Measurements from ENCODE around the gene SYT11. TPM values are rescaled to one million over a fixed set of nuclear protein-coding genes. Genes with fewer than 3 reads are reported as not detected.

The SYT11 gene
- total RNA-seq (ENCODE audit: unreplicated experiment): 419 TPM
- long read RNA-seq, full-length matches to known transcripts: 16 of 50 reads
- long read RNA-seq, partial matches to known transcripts: 8 of 50 reads
- long read RNA-seq, other reads (novel, unspliced or antisense): 26 of 50 reads

- H3K27ac Mint-ChIP-seq (ENCODE audit: unreplicated experiment): peak within 1 kb of the TSS; percentile 100
- peaks cover 16% of the 10 kb centered on the region for H3K9me3 Mint-ChIP-seq (ENCODE audit: unreplicated experiment)
- DNase-seq: peak; percentile 94
- peaks cover 15% of the 10 kb centered on the region for H3K4me1 Mint-ChIP-seq (ENCODE audit: low read depth, unreplicated experiment)
- H3K36me3 Mint-ChIP-seq (ENCODE audit: unreplicated experiment): peaks cover 4% of the 10 kb centered on the region
- H3K4me3 Mint-ChIP-seq (ENCODE audit: unreplicated experiment): peak within 1 kb of the TSS; percentile 91
- no peak for TF ChIP-seq CTCF (IDR thresholded peaks at IDR 0.05; ENCODE audit: partially characterized antibody, unreplicated experiment)
- H3K27me3 Mint-ChIP-seq (ENCODE audit: unreplicated experiment): peaks cover 7% of the 10 kb centered on the region
Measured at GRCh38 chr1:155859234-155859829, at the start of gene SYT11. Gene SYT11 (plus strand): TSS chr1:155859567. CDS start chr1:155859762, 195 bp downstream.

- H3K4me3 Mint-ChIP-seq (ENCODE audit: unreplicated experiment): no peak overlapping the region
Measured at GRCh38 chr1:155812878-155813277, 46.5 kb upstream of the SYT11 start.

GRCh38 chr1:155813672-155814071 lies 45.7 kb upstream of the SYT11 start:
- H3K4me3 Mint-ChIP-seq (ENCODE audit: unreplicated experiment): no peak overlapping the region
- no peak overlapping the region for H3K27ac Mint-ChIP-seq (ENCODE audit: unreplicated experiment)
- no peaks in the 10 kb centered on the region for H3K27me3 Mint-ChIP-seq (ENCODE audit: unreplicated experiment)
- no peak for DNase-seq
- TF ChIP-seq CTCF (IDR thresholded peaks at IDR 0.05; ENCODE audit: partially characterized antibody, unreplicated experiment): no peak
- no peaks in the 10 kb centered on the region for H3K36me3 Mint-ChIP-seq (ENCODE audit: unreplicated experiment)
- no peaks in the 10 kb centered on the region for H3K4me1 Mint-ChIP-seq (ENCODE audit: low read depth, unreplicated experiment)
- H3K9me3 Mint-ChIP-seq (ENCODE audit: unreplicated experiment): no peaks in the 10 kb centered on the region

More at GRCh38 chr1:155812878-155813277, 46.5 kb upstream of the SYT11 start:
- no peaks in the 10 kb centered on the region for H3K27me3 Mint-ChIP-seq (ENCODE audit: unreplicated experiment)
- no peaks in the 10 kb centered on the region for H3K36me3 Mint-ChIP-seq (ENCODE audit: unreplicated experiment)
- peaks cover 2% of the 10 kb centered on the region for H3K9me3 Mint-ChIP-seq (ENCODE audit: unreplicated experiment)
- H3K4me1 Mint-ChIP-seq (ENCODE audit: low read depth, unreplicated experiment): no peaks in the 10 kb centered on the region
- DNase-seq: no peak
- no peak overlapping the region for H3K27ac Mint-ChIP-seq (ENCODE audit: unreplicated experiment)
- TF ChIP-seq CTCF (IDR thresholded peaks at IDR 0.05; ENCODE audit: partially characterized antibody, unreplicated experiment): no peak

- no peak overlapping the region for H3K27ac Mint-ChIP-seq (ENCODE audit: unreplicated experiment)
- H3K4me3 Mint-ChIP-seq (ENCODE audit: unreplicated experiment): no peak overlapping the region
- DNase-seq: no peak
- TF ChIP-seq CTCF (IDR thresholded peaks at IDR 0.05; ENCODE audit: partially characterized antibody, unreplicated experiment): no peak
- no peaks in the 10 kb centered on the region for H3K9me3 Mint-ChIP-seq (ENCODE audit: unreplicated experiment)
- no peaks in the 10 kb centered on the region for H3K27me3 Mint-ChIP-seq (ENCODE audit: unreplicated experiment)
- H3K4me1 Mint-ChIP-seq (ENCODE audit: low read depth, unreplicated experiment): no peaks in the 10 kb centered on the region
- no peaks in the 10 kb centered on the region for H3K36me3 Mint-ChIP-seq (ENCODE audit: unreplicated experiment)
Measured at GRCh38 chr1:155816351-155816750, 43.0 kb upstream of the SYT11 start.

GRCh38 chr1:155827450-155827849 lies 31.9 kb upstream of the SYT11 start:
- no peaks in the 10 kb centered on the region for H3K27me3 Mint-ChIP-seq (ENCODE audit: unreplicated experiment)
- no peak for TF ChIP-seq CTCF (IDR thresholded peaks at IDR 0.05; ENCODE audit: partially characterized antibody, unreplicated experiment)
- no peaks in the 10 kb centered on the region for H3K4me1 Mint-ChIP-seq (ENCODE audit: low read depth, unreplicated experiment)
- no peak overlapping the region for H3K4me3 Mint-ChIP-seq (ENCODE audit: unreplicated experiment)
- peaks cover 2% of the 10 kb centered on the region for H3K9me3 Mint-ChIP-seq (ENCODE audit: unreplicated experiment)
- no peak for DNase-seq
- no peaks in the 10 kb centered on the region for H3K36me3 Mint-ChIP-seq (ENCODE audit: unreplicated experiment)
- peak overlapping the region; percentile 72 for H3K27ac Mint-ChIP-seq (ENCODE audit: unreplicated experiment)

Measured in glutamatergic neuron (in vitro differentiated cells).